CD4-positive, alpha-beta T cell (primary cell): ENCODE measurements around the gene PEAK3. TPM values are rescaled to one million over a fixed set of nuclear protein-coding genes. Genes with fewer than 3 reads are reported as not detected.

ENCODE experiments used
- ATAC-seq: fragments of 200-7000 bp; cut with Tn5 transposase; one replicate; pipeline ENCODE4 v1.10.0; 2022; ENCODE audit warnings: mild to moderate bottlenecking; ENCODE audit not compliant: poor library complexity
- CTCF ChIA-PET: fragments of 350-600 bp; sonication (Branson Sonifier 250); formaldehyde crosslinking; loops from one replicate; lab custom pipeline; 2021; ENCODE audit warnings: antibody characterized with exemption, inconsistent platforms; lab: Charles Lee
- POLR2A ChIA-PET: fragments of 350-600 bp; sonication (Branson Sonifier 250); formaldehyde crosslinking; loops from one replicate; lab custom pipeline; 2021; ENCODE audit warnings: antibody characterized with exemption, inconsistent platforms; lab: Charles Lee
- DNase-seq, 14 experiments: peaks; one replicate each; pipeline ENCODE4 v3.0.0-alpha.2; 2013 to 2020; ENCODE audit warnings: mixed read lengths in 2 of 14
- H3K27ac ChIP-seq, 2 donors: one replicate each; pipeline versions ENCODE4 v1.5.1 to v1.7.0; 2013; ENCODE audit warnings: low read length in 2 of 2, low read depth in 1 of 2, mild to moderate bottlenecking in 1 of 2
- H3K27me3 ChIP-seq, 2 experiments: 1 replicate in 1 of 2; 2 replicates in 1 of 2; pipeline versions ENCODE4 v1.6.1 to v1.7.0; 2013; ENCODE audit warnings: low read length in 2 of 2, control low read depth in 1 of 2, mild to moderate bottlenecking in 1 of 2, moderate library complexity in 1 of 2; ENCODE audit not compliant: insufficient read depth in 2 of 2, control insufficient read depth in 1 of 2
- H3K36me3 ChIP-seq: one replicate; pipeline ENCODE4 v1.6.1; 2013; ENCODE audit warnings: low read length, control low read depth; ENCODE audit not compliant: insufficient read depth
- H3K4me1 ChIP-seq: one replicate; pipeline ENCODE4 v1.6.1; 2013; ENCODE audit warnings: low read length, control low read depth; ENCODE audit not compliant: insufficient read depth
- H3K4me3 ChIP-seq: one replicate; pipeline ENCODE4 v1.5.1; 2013; ENCODE audit warnings: mild to moderate bottlenecking, low read length, moderate library complexity
- H3K9me3 ChIP-seq, 2 experiments: 1 replicate in 1 of 2; 2 replicates in 1 of 2; pipeline versions ENCODE4 v1.6.1 to v1.7.0; 2013; ENCODE audit warnings: low read length in 2 of 2, mild to moderate bottlenecking in 2 of 2, control low read depth in 1 of 2, moderate library complexity in 1 of 2; ENCODE audit not compliant: control insufficient read depth in 1 of 2, insufficient read depth in 1 of 2
- H3K27ac Mint-ChIP-seq: one replicate; pipeline ENCODE4 v1.8.0; 2020; ENCODE audit warnings: mixed read lengths
- H3K27me3 Mint-ChIP-seq: one replicate; pipeline ENCODE4 v1.8.0; 2021; ENCODE audit warnings: mixed read lengths
- H3K36me3 Mint-ChIP-seq: one replicate; pipeline ENCODE4 v1.8.0; 2021; ENCODE audit warnings: low read depth, mixed read lengths
- H3K4me1 Mint-ChIP-seq: one replicate; pipeline ENCODE4 v1.8.0; 2021; ENCODE audit warnings: low read depth, mixed read lengths
- H3K4me3 Mint-ChIP-seq: one replicate; pipeline ENCODE4 v1.8.0; 2020; ENCODE audit warnings: mild to moderate bottlenecking, mixed read lengths
- H3K9me3 Mint-ChIP-seq: one replicate; pipeline ENCODE4 v1.8.0; 2020; ENCODE audit warnings: mixed read lengths
- CTCF ChIP-seq: fragments of 200-600 bp; IDR thresholded peaks from one replicate; pipeline ENCODE4 v1.8.0; 2022; ENCODE audit warnings: antibody characterized with exemption, mild to moderate bottlenecking
- intact Hi-C, 2 experiments: fragments of 100-400 bp; cut with DNase I in 1 of 2; cut with micrococcal nuclease in 1 of 2; formaldehyde crosslinking; loops; one replicate each; pipeline versions ENCODE4 v1.15.1 to v1.9.0; 2023 to 2025; cut with DNase I, micrococcal nuclease
- microRNA-seq: library from miRNA; unstranded; fragments of <30 nt; microRNA quantifications from one replicate; pipeline ENCODE4 v1.2.0, GENCODE V29; 2021; ENCODE audit warnings: borderline microRNAs expressed, borderline replicate concordance
- total RNA-seq, 174 experiments: library from RNA in 2 of 174; stranded (reverse) in 2 of 174; gene quantifications; one replicate each; pipeline ENCODE4 v1.2.3 and lab custom pipeline; 2021 to 2026

The PEAK3 gene
- total RNA-seq, 2 experiments from 2014 or later = not detected

GRCh38 chr19:2225415-2226050, 56.4 kb downstream of the PEAK3 start:
- intact Hi-C loops = no loop called here
- Histone ChIP-seq H3K36me3 (peaks cover 45% of the 10 kb centered on the region), H3K27me3 (no peaks in the 10 kb centered on the region), H3K9me3 (no peaks in the 10 kb centered on the region), H3K27ac (no peak overlapping the region), H3K4me3 (no peak overlapping the region), H3K4me1 (no peaks in the 10 kb centered on the region)
- Mint-ChIP-seq H3K27me3 (no peaks in the 10 kb centered on the region), H3K9me3 (no peaks in the 10 kb centered on the region), H3K4me1 (no peaks in the 10 kb centered on the region), H3K36me3 (peaks cover 39% of the 10 kb centered on the region), H3K4me3 (no peak overlapping the region), H3K27ac (no peak overlapping the region)
- DNase-seq = no peak
- no peak for ATAC-seq
- ChIA-PET CTCF (no interaction called here), POLR2A (no interaction called here)
- no peak for TF ChIP-seq CTCF

GRCh38 chr19:2224754-2225349, 57.1 kb downstream of the PEAK3 start:
- H3K27ac Mint-ChIP-seq = no peak overlapping the region
- H3K4me1 Mint-ChIP-seq = no peaks in the 10 kb centered on the region
- Histone ChIP-seq H3K4me1 (no peaks in the 10 kb centered on the region), H3K27me3 (no peaks in the 10 kb centered on the region), H3K36me3 (peaks cover 46% of the 10 kb centered on the region), H3K4me3 (no peak overlapping the region), H3K9me3 (no peaks in the 10 kb centered on the region), H3K27ac (no peak overlapping the region)
- peaks cover 40% of the 10 kb centered on the region for H3K36me3 Mint-ChIP-seq
- ChIA-PET CTCF (no interaction called here), POLR2A (no interaction called here)
- H3K4me3 Mint-ChIP-seq = no peak overlapping the region
- no peaks in the 10 kb centered on the region for H3K27me3 Mint-ChIP-seq
- intact Hi-C loops = no loop called here
- H3K9me3 Mint-ChIP-seq = no peaks in the 10 kb centered on the region
- DNase-seq (no peak), ATAC-seq (no peak)
- no peak for TF ChIP-seq CTCF

Small RNA genes lying within 50 kb of the gene (microRNA-seq; reads per million reads assigned to microRNA genes)
- gene MIR1227 (0.61 reads per million), gene MIR4321 (not detected)

Other genes with a start within 250 kb of the PEAK3 start
- 100 to 1,000 TPM; 325 to 347 TPM for gene MKNK2, start 230.9 kb downstream of the PEAK3 start, total RNA-seq
- gene MOB3A, start 185.8 kb downstream of the PEAK3 start, total RNA-seq = 10 to 100 TPM; 96.4 to 97.3 TPM
- gene IZUMO4, start 185.3 kb downstream of the PEAK3 start, total RNA-seq = 10 to 100 TPM; 17.4 to 17.9 TPM
- 10 to 100 TPM; 41.8 to 41.9 TPM for gene AP3D1, start 130.6 kb downstream of the PEAK3 start, total RNA-seq
- 10 to 100 TPM; 20.9 to 24.8 TPM for gene DOT1L, start 118.2 kb downstream of the PEAK3 start, total RNA-seq
- 10 to 100 TPM; 21.4 to 23.2 TPM for gene PLEKHJ1, start 45.8 kb downstream of the PEAK3 start, total RNA-seq
- gene SF3A2, start 45.4 kb downstream of the PEAK3 start, total RNA-seq = 100 to 1,000 TPM; 186 to 194 TPM
- 1 to 10 TPM; 3.3 to 3.5 TPM for gene AMH, start 32.9 kb downstream of the PEAK3 start, total RNA-seq
- under 1 TPM; 0.56 to 0.58 TPM for gene JSRP1, start 25.8 kb downstream of the PEAK3 start, total RNA-seq
- gene LINGO3, start 26.0 kb upstream of the PEAK3 start, total RNA-seq = under 1 TPM; 0.33 to 0.39 TPM
- 10 to 100 TPM; 73.6 to 80.1 TPM for gene LSM7, start 46.4 kb upstream of the PEAK3 start, total RNA-seq
- gene SPPL2B, start 46.5 kb upstream of the PEAK3 start, total RNA-seq = 100 to 1,000 TPM; 106 to 111 TPM
- gene TMPRSS9, start 78.1 kb upstream of the PEAK3 start, total RNA-seq = not detected
- gene TIMM13, start 145.4 kb upstream of the PEAK3 start, total RNA-seq = 10 to 100 TPM; 17.3 to 22.3 TPM
- 1 to 10 TPM; 9.7 to 10.0 TPM for gene LMNB2, start 174.8 kb upstream of the PEAK3 start, total RNA-seq
- gene GADD45B, start 194.0 kb upstream of the PEAK3 start, total RNA-seq = 100 to 1,000 TPM; 284 to 285 TPM